Kidney (tissue), 14 donors: ENCODE measurements around the gene FOLR2. TPM values are rescaled to one million over a fixed set of nuclear protein-coding genes. Genes with fewer than 3 reads are reported as not detected.

ENCODE experiments used
- DNase-seq, 5 donors: peaks; one replicate each; pipeline ENCODE4 v3.0.0-alpha.2; 2013 to 2020
- FAIRE-seq: peaks from 2 replicates; lab custom pipeline; 2012; peaks lifted over from hg19 to GRCh38; lab: Jason Lieb, UNC
- H3K27ac ChIP-seq, 2 donors: one replicate each; pipeline ENCODE4 v1.7.0; 2013; ENCODE audit warnings: low read depth in 2 of 2, low read length in 2 of 2, inconsistent platforms in 1 of 2
- H3K27me3 ChIP-seq: one replicate; pipeline ENCODE4 v1.7.1; 2013; ENCODE audit warnings: low read length, inconsistent platforms; ENCODE audit not compliant: control insufficient read depth, insufficient read depth
- H3K36me3 ChIP-seq, 3 donors: one replicate each; pipeline versions ENCODE4 v1.7.0 to v1.7.1; 2013; ENCODE audit warnings: low read length in 3 of 3, control low read depth in 1 of 3, inconsistent platforms in 1 of 3; ENCODE audit not compliant: insufficient read depth in 3 of 3, control insufficient read depth in 2 of 3
- H3K4me1 ChIP-seq, 3 donors: one replicate each; pipeline versions ENCODE4 v1.7.0 to v1.7.1; 2013; ENCODE audit warnings: low read length in 3 of 3, inconsistent platforms in 1 of 3, low read depth in 1 of 3; ENCODE audit not compliant: control insufficient read depth in 2 of 3, insufficient read depth in 2 of 3
- H3K4me3 ChIP-seq, 3 donors: one replicate each; pipeline versions ENCODE4 v1.7.0 to v1.8.1; 2013; ENCODE audit warnings: low read length in 3 of 3, control low read depth in 1 of 3, inconsistent platforms in 1 of 3
- H3K9ac ChIP-seq, 3 donors: one replicate each; pipeline versions ENCODE4 v1.7.0 to v1.7.1; 2013; ENCODE audit warnings: low read length in 3 of 3, control low read depth in 1 of 3, inconsistent platforms in 1 of 3
- H3K9me3 ChIP-seq, 3 donors: one replicate each; pipeline versions ENCODE4 v1.7.0 to v1.7.1; 2013; ENCODE audit warnings: low read length in 3 of 3, control low read depth in 1 of 3, inconsistent platforms in 1 of 3; ENCODE audit not compliant: control insufficient read depth in 2 of 3, insufficient read depth in 1 of 3
- CTCF ChIP-seq: IDR thresholded peaks from 3 replicates; pipeline ENCODE4 v1.5.1; 2012; ENCODE audit warnings: mild to moderate bottlenecking, moderate library complexity, borderline replicate concordance; ENCODE audit not compliant: insufficient read depth; ENCODE audit errors: extremely low read depth
- intact Hi-C: fragments of 100-400 bp; cut with DNase I; formaldehyde crosslinking; loops from one replicate; pipeline ENCODE4 v1.11.1; 2022
- polyA plus RNA-seq: library from polyadenylated mRNA; stranded (reverse); fragments of 350-450 nt; fragmentation: Illumina TruSeq; extraction: RNeasy Lipid Tissue Mini Kit (QIAGEN cat#74804); gene quantifications from one replicate; pipeline ENCODE4 v1.2.3, GENCODE V29; 2014; ENCODE audit warnings: low read depth, low replicate concordance; ENCODE audit not compliant: insufficient read depth
- total RNA-seq: library from RNA; stranded (reverse); fragmentation: NEBNext Ultra II Directional; extraction: Animal tissue kit (Norgen Biotek cat#: 25700); gene quantifications from one replicate; pipeline ENCODE4 v1.2.1, GENCODE V29; 2021
- donor health status: control.
- donor health status: control.
- donor health status: control.
- donor health status: control.
- donor health status: control.
- donor health status: DM: yes; HTN: yes; CAD: no.
- donor health status: Normal renal cell carcinoma (clear cell type).

Gene FOLR2
- total and polyA plus RNA-seq, 2 donors from 2014 or later = 16.8 to 31.9 TPM

DNA sequence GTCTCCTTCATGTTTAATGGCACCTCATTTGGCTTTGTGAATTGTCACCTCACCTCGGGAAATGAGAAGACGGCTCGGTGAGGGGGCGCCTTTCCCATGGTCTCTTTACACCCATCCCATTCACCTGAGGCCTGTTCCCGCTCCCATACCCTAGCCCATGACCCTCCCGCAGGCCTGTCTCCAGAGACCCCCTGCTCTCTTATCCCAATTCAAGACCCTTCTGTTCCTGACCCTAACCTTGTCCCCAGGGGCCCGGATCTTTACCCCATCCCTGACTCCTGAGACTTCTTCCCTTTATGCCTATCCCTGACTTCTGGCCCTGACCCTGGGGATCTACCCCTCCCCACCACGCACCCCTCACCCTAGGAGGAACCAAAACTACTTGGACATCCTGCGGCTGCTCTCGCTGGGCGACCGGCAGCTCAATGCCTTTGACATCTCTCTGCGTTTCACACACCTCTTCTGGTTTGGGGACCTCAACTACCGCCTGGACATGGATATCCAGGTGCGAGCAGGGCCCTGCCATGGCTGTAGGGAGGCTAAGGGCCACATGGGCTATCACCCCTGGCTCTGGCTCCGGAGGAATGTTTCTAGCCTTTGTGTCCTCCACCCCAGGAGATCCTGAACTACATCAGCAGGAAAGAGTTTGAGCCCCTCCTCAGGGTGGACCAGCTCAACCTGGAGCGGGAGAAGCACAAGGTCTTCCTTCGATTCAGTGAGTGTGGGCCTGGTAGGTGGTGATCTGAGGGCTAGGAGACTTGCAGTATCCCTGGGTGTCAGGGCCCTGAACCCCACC is 15.9 kb downstream of the FOLR2 start:
- Histone ChIP-seq H3K4me3 (no peak overlapping the region), H3K27me3 (no peaks in the 10 kb centered on the region), H3K9ac (no peak overlapping the region), H3K36me3 (peaks cover 9 to 74% (median 54%) of the 10 kb centered on the region in 3 donors), H3K9me3 (no peaks in the 10 kb centered on the region), H3K27ac (no peak overlapping the region), H3K4me1 (peaks cover 0 to 3% (median 0%) of the 10 kb centered on the region in 3 donors)
- no peak for TF ChIP-seq CTCF
- intact Hi-C loops = no loop called here
- FAIRE-seq (no peak), DNase-seq (peak in 1 of 5 donors; percentile 6)

- H3K36me3 ChIP-seq = peaks cover 9 to 78% (median 54%) of the 10 kb centered on the region in 3 donors
- no peaks in the 10 kb centered on the region for H3K9me3 ChIP-seq
- TF ChIP-seq CTCF = no peak
- H3K27me3 ChIP-seq = no peaks in the 10 kb centered on the region
- no peak overlapping the region for H3K27ac ChIP-seq
- H3K4me3 ChIP-seq = no peak overlapping the region
- DNase-seq (no peak), FAIRE-seq (no peak)
- H3K9ac ChIP-seq = no peak overlapping the region
- H3K4me1 ChIP-seq = peaks cover 0 to 4% (median 4%) of the 10 kb centered on the region in 3 donors
- intact Hi-C loops = no loop called here
These were observed 16.6 kb downstream of the FOLR2 start for GRCh38 chr11:72233056-72233772.

DNA sequence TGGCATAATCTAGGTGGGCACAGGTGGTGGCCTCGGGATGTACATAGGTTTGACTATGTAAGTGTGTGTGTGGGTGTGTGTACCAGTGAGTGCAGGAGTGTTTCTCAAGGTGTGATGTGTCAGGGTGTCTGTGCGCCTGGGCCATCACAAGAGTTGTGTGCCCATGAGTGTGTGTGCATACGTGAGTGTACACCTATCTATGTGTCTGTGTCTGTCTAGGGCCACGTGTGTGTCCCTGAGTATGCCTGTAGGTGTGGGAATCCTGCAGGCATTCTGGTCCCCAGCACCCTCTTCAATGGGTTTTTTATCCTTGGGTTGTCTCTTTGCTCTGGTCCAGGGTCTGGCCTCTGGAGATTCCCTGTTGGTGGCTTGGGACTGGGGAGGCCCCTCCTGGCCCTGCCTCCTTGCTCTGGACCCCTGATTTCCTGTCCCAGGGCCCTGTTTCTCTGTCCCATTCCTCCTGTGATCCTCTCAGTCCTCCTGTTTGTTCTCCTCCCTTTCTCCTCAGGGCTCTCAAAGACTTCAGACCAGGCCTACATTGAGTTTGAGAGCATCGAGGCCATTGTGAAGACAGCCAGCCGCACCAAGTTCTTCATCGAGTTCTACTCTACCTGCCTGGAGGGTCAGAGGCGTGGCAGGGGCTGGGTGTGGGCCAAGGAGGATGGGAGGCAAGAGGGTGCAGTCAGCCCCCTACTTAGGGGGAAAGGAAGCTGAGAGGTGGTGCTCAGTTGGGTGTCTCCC is 17.3 kb downstream of the FOLR2 start:
- intact Hi-C loops = no loop called here
- Histone ChIP-seq H3K36me3 (peaks cover 9 to 72% (median 49%) of the 10 kb centered on the region in 3 donors), H3K9me3 (no peaks in the 10 kb centered on the region), H3K9ac (no peak overlapping the region), H3K4me3 (no peak overlapping the region), H3K4me1 (peaks cover 0 to 6% (median 4%) of the 10 kb centered on the region in 3 donors), H3K27ac (no peak overlapping the region), H3K27me3 (no peaks in the 10 kb centered on the region)
- TF ChIP-seq CTCF = no peak
- FAIRE-seq (no peak), DNase-seq (peak in 1 of 5 donors; percentile 6)
